DOHH2 (cell line): ENCODE measurements around the gene ALOXE3.
A peak's percentile ranks its signal among the peaks of the same experiment; 100 is the strongest.

Experiments
- H3F3A ChIP-seq: fragments of 200-600 bp; sonication (generic), shearing (Covaris generic); 2 replicates; pipeline ENCODE4 v1.6.0; 2016; ENCODE audit warnings: antibody characterized with exemption, mild to moderate bottlenecking; ENCODE audit not compliant: control insufficient read depth, insufficient read depth
- H3K27ac ChIP-seq: fragments of 200-600 bp; sonication (generic); 2 replicates; pipeline ENCODE4 v1.5.1; 2014; ENCODE audit warnings: low read depth, mild to moderate bottlenecking, low read length, moderate library complexity
- H3K27me3 ChIP-seq: fragments of 200-600 bp; sonication (generic); 2 replicates; pipeline ENCODE4 v1.6.1; 2014; ENCODE audit warnings: mild to moderate bottlenecking, low read length, mixed read lengths; ENCODE audit not compliant: control insufficient read depth
- H3K36me3 ChIP-seq: fragments of 200-600 bp; sonication (generic); 2 replicates; pipeline ENCODE4 v1.6.1; 2014; ENCODE audit warnings: mild to moderate bottlenecking, low read length, moderate library complexity, mixed read lengths; ENCODE audit not compliant: control insufficient read depth
- H3K4me1 ChIP-seq: fragments of 200-600 bp; sonication (generic); 2 replicates; pipeline ENCODE4 v1.6.1; 2014; ENCODE audit warnings: mild to moderate bottlenecking, low read length, mixed read lengths; ENCODE audit not compliant: control insufficient read depth
- H3K4me2 ChIP-seq: fragments of 200-600 bp; sonication (generic); 2 replicates; pipeline ENCODE4 v1.6.0; 2014; ENCODE audit warnings: mild to moderate bottlenecking, low read length, moderate library complexity
- H3K4me3 ChIP-seq: fragments of 200-600 bp; sonication (generic); 2 replicates; pipeline ENCODE4 v1.5.1; 2014; ENCODE audit warnings: mild to moderate bottlenecking, low read length, mixed read lengths
- H3K79me2 ChIP-seq: fragments of 200-600 bp; sonication (generic); 2 replicates; pipeline ENCODE4 v1.6.1; 2014; ENCODE audit warnings: mild to moderate bottlenecking, low read length, mixed read lengths; ENCODE audit not compliant: control insufficient read depth
- H3K9me2 ChIP-seq: fragments of 200-600 bp; sonication (generic); replicated peaks from 2 replicates; pipeline ENCODE4 v1.6.1; 2014; ENCODE audit warnings: mild to moderate bottlenecking, low read length, mixed read lengths; ENCODE audit not compliant: control insufficient read depth
- H3K9me3 ChIP-seq: fragments of 200-600 bp; sonication (generic); 2 replicates; pipeline ENCODE4 v1.6.1; 2014; ENCODE audit warnings: antibody characterized with exemption, low read length, mixed read lengths; ENCODE audit not compliant: control insufficient read depth, insufficient read depth
- H4K20me1 ChIP-seq: fragments of 200-600 bp; sonication (generic); 2 replicates; pipeline ENCODE4 v1.6.0; 2014; ENCODE audit warnings: low read depth, mild to moderate bottlenecking, antibody characterized with exemption, low read length, moderate library complexity; ENCODE audit not compliant: control insufficient read depth, insufficient read depth
- EZH2phosphoT487 ChIP-seq: fragments of 200-600 bp; sonication (generic); IDR thresholded peaks from 2 replicates; pipeline ENCODE4 v1.6.1; 2017; ENCODE audit warnings: borderline replicate concordance, mild to moderate bottlenecking, antibody characterized with exemption, low read length, moderate library complexity, mixed read lengths
- TF ChIP-seq, protein P1 (sequence below): fragments of 200-600 bp; sonication (generic); IDR thresholded peaks from one replicate; pipeline ENCODE4 v1.5.1; 2014; ENCODE audit warnings: antibody characterized with exemption, mild to moderate bottlenecking, low read depth, low read length; ENCODE audit not compliant: poor library complexity, severe bottlenecking

The ALOXE3 gene

DNA sequence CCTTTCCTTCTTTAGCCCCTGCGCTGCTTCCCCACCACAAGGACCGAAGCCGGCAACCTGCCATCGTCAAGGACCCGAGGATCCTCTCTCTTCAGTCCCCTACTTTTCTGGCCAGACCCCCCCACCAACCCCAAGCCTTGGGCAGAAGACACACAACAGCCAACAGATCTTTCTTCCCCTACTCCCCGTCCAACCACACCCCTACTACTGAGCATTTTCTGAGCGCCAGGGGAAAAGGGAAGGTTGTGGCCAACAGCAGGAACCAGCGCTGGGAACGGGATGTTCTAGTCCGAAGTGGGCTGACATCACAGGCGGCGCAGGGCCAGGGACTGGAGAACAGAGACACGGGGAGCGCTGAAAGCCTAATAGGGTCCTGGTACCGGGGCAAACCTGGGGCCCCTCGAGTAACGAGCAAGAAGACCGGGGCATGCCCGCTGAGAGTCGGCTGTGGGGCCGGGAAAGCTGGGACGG is 33.4 kb upstream of the ALOXE3 start:
- H3K36me3 ChIP-seq = peaks cover 35% of the 10 kb centered on the region
- peaks cover 58% of the 10 kb centered on the region for H3K4me1 ChIP-seq
- H3K9me3 ChIP-seq = no peaks in the 10 kb centered on the region
- H4K20me1 ChIP-seq = no peaks in the 10 kb centered on the region
- H3K9me2 ChIP-seq = no peaks in the 10 kb centered on the region
- TF ChIP-seq, protein P1, sequence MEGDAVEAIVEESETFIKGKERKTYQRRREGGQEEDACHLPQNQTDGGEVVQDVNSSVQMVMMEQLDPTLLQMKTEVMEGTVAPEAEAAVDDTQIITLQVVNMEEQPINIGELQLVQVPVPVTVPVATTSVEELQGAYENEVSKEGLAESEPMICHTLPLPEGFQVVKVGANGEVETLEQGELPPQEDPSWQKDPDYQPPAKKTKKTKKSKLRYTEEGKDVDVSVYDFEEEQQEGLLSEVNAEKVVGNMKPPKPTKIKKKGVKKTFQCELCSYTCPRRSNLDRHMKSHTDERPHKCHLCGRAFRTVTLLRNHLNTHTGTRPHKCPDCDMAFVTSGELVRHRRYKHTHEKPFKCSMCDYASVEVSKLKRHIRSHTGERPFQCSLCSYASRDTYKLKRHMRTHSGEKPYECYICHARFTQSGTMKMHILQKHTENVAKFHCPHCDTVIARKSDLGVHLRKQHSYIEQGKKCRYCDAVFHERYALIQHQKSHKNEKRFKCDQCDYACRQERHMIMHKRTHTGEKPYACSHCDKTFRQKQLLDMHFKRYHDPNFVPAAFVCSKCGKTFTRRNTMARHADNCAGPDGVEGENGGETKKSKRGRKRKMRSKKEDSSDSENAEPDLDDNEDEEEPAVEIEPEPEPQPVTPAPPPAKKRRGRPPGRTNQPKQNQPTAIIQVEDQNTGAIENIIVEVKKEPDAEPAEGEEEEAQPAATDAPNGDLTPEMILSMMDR = no peak
- no peak for TF ChIP-seq EZH2phosphoT487
- peak overlapping the region; percentile 64 for H3K27ac ChIP-seq
- H3K27me3 ChIP-seq = no peaks in the 10 kb centered on the region
- H3F3A ChIP-seq = peaks cover 11% of the 10 kb centered on the region
- H3K79me2 ChIP-seq = peaks cover 24% of the 10 kb centered on the region
- H3K4me3 ChIP-seq = peak overlapping the region; percentile 90
- H3K4me2 ChIP-seq = peak overlapping the region; percentile 99

DNA sequence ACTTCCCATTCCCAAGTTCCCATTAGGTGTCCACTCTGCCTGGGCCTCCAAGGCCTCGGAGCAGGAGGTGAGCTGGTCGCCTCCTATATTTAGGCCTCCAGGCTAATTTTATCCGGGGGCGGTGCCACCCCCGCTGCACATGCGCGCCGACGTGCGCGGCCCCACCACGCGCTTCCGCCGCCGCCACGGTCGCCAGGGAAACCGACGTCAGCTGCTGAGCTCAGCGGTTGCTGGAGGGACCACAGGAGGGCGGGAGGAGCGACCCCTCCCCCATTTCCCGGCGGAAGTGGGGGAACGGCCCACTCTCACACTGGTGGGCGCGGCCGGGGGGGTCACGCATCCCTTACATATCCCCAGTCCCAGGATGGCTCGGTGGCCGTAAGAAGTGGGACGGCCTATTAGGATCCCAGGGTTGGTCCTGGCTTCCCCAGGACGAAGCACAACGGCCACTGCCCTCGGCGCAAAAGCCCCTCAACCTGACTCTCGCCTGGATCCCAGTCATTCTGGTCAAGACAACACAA is 32.9 kb upstream of the ALOXE3 start:
- H3K9me2 ChIP-seq = no peaks in the 10 kb centered on the region
- peak overlapping the region; percentile 99 for H3K4me2 ChIP-seq
- no peaks in the 10 kb centered on the region for H3K27me3 ChIP-seq
- no peaks in the 10 kb centered on the region for H4K20me1 ChIP-seq
- H3F3A ChIP-seq = peaks cover 11% of the 10 kb centered on the region
- H3K4me3 ChIP-seq = peak overlapping the region; percentile 90
- H3K27ac ChIP-seq = peak overlapping the region; percentile 64
- peaks cover 24% of the 10 kb centered on the region for H3K79me2 ChIP-seq
- TF ChIP-seq EZH2phosphoT487 = no peak
- TF ChIP-seq, protein P1 = no peak
- peaks cover 39% of the 10 kb centered on the region for H3K36me3 ChIP-seq
- H3K4me1 ChIP-seq = peaks cover 58% of the 10 kb centered on the region
- no peaks in the 10 kb centered on the region for H3K9me3 ChIP-seq

DNA sequence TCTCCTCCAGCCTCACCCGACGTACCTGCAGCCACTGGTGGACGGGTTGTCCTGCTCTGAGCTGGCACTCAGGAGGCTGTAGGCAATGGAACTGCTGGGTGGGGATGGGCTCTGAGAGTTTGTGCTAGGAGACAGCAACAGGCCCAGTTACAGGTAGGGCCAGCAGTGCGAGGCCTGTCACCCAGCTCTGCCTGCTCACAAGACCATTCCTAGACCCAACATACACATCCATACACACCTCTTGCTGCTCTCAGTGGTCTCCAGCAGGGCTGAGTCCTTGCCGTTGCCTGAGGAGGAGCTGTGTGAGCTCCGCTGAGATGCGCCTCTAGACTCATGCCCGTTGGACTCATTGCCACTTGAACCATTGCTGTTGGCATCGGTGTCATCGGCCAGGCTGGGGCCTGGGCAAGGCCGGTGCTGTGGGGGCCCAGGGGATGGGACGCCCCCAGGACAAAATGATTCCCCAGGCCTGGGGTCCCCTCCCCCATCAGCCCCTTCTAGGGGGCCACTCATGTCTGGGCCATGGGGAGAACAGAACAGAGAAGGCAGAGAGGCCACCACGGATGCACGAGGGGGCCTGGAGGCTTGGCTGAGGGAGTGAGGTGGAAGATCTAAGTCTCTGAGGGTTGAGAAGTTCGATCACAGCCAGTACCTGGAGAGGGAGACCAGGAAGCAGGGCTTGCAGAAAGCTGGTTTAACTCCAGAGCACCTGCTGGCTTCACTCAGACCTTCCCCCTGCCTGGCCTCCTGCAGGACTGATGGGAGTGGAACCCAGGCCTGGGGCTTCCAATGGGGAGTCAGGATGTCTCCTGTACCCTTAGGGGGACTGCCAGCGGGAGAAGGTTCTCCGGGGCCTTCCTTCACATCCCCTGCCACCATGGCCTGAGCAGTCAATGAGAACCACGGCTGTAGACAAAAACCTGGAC is 32.1 kb upstream of the ALOXE3 start:
- Histone ChIP-seq H3K9me3 (no peaks in the 10 kb centered on the region), H3K4me3 (peak overlapping the region; percentile 90), H3K4me1 (peaks cover 52% of the 10 kb centered on the region), H3K36me3 (peaks cover 46% of the 10 kb centered on the region), H3K9me2 (no peaks in the 10 kb centered on the region), H3K27me3 (no peaks in the 10 kb centered on the region), H3K4me2 (peak overlapping the region; percentile 99), H3K27ac (peak overlapping the region; percentile 64), H4K20me1 (no peaks in the 10 kb centered on the region), H3F3A (peaks cover 11% of the 10 kb centered on the region), H3K79me2 (peaks cover 24% of the 10 kb centered on the region)
- no peak for TF ChIP-seq EZH2phosphoT487
- TF ChIP-seq, protein P1 = no peak
